ENCODE results near the gene ARL10. TPM values are rescaled to one million over a fixed set of nuclear protein-coding genes. Genes with fewer than 3 reads are reported as not detected.

Gene ARL10
- total RNA-seq, 1 experiment from 2014 or later, result 9.6 TPM

GRCh38 chr5:176383961-176384360 lies 18.7 kb downstream of the ARL10 start:
- WGBS (ENCODE audit: extremely low coverage, insufficient read length, low lambda C conversion rate), result no CpG with 5 or more reads among the region's 9 CpGs
- H3K23me2 ChIP-seq (ENCODE audit: insufficient read length, low read depth, low read length, poor library complexity, severe bottlenecking), result peaks cover 3% of the 10 kb centered on the region
- TF ChIP-seq CTCF (conservative IDR thresholded peaks at IDR 0.05), result no peak
- no peak overlapping the region for H3K9ac ChIP-seq (ENCODE audit: extremely low read depth, insufficient read length, low read length)
- H3K4ac ChIP-seq (ENCODE audit: low read depth, low read length), result no peak overlapping the region
- no peak overlapping the region for H3K14ac ChIP-seq (ENCODE audit: insufficient read depth, low read length)
- H2AFZ ChIP-seq (ENCODE audit: low read length), result no peak overlapping the region
- H3K4me1 ChIP-seq (ENCODE audit: insufficient read depth, low read length), result no peaks in the 10 kb centered on the region
- no peak overlapping the region for H2BK20ac ChIP-seq (ENCODE audit: low read depth, low read length, poor library complexity, severe bottlenecking)
- H2BK120ac ChIP-seq (ENCODE audit: low read depth, low read length, poor library complexity, severe bottlenecking), result no peak overlapping the region
- H3K56ac ChIP-seq (ENCODE audit: insufficient read length, low read depth, low read length), result no peak overlapping the region
- Mint-ChIP-seq H3K9me3 (peaks cover 0 to 3% of the 10 kb centered on the region in 2 experiments; a peak in 1 of 5 replicates), H3K4me3 (no peak overlapping the region), H3K4me1 (peaks cover 9 to 10% of the 10 kb centered on the region in 2 experiments), H3K36me3 (ENCODE audit: insufficient read depth in 1 of 3, low read depth in 3 of 3) (peaks cover 35 to 81% (median 43%) of the 10 kb centered on the region in 3 experiments), H3K27ac (no peak overlapping the region), H3K27me3 (ENCODE audit: low read depth) (no peaks in the 10 kb centered on the region)
- no peak overlapping the region for H3K27ac ChIP-seq (ENCODE audit: insufficient read length, low read depth, low read length)
- H3K23ac ChIP-seq (ENCODE audit: insufficient read length, low read depth, low read length), result no peak overlapping the region
- H3T11ph ChIP-seq (ENCODE audit: low read length), result no peak overlapping the region
- no peaks in the 10 kb centered on the region for H3K27me3 ChIP-seq (ENCODE audit: insufficient read depth, low read length)
- no peak overlapping the region for H4K91ac ChIP-seq (ENCODE audit: insufficient read length, low read depth, low read length)
- H4K8ac ChIP-seq (replicated peaks; ENCODE audit: insufficient read length, low read depth, low read length), result no peak overlapping the region
- H3K18ac ChIP-seq (ENCODE audit: insufficient read length, low read depth, low read length), result no peak overlapping the region
- H4K20me1 ChIP-seq (ENCODE audit: control insufficient read depth, insufficient read depth, insufficient read length), result no peaks in the 10 kb centered on the region
- no peak overlapping the region for H4K5ac ChIP-seq (ENCODE audit: insufficient read length, low read depth, low read length)
- H3K79me1 ChIP-seq (ENCODE audit: insufficient read depth, low read depth, low read length, poor library complexity, severe bottlenecking), result no peaks in the 10 kb centered on the region
- H3K4me2 ChIP-seq (ENCODE audit: insufficient read depth, insufficient read length, low read length), result no peak overlapping the region
- H3K9me3 ChIP-seq (ENCODE audit: control insufficient read depth, low read depth, low read length), result no peaks in the 10 kb centered on the region
- no peak overlapping the region for H2BK15ac ChIP-seq (ENCODE audit: low read depth, low read length)
- DNase-seq, result no peak
- no peak overlapping the region for H2BK12ac ChIP-seq (ENCODE audit: insufficient read length, low read depth, low read length)
- no peak overlapping the region for H2AK5ac ChIP-seq (ENCODE audit: insufficient read length, low read length)
- no peak overlapping the region for H2BK5ac ChIP-seq (ENCODE audit: insufficient read length, low read length)
- peaks cover 8% of the 10 kb centered on the region; the same call in 1 of the 2 replicates for H3K79me2 ChIP-seq (ENCODE audit: insufficient read depth, low read length)

Measured in H9 (cell line).